ENCODE data around the gene NODAL.

DNA sequence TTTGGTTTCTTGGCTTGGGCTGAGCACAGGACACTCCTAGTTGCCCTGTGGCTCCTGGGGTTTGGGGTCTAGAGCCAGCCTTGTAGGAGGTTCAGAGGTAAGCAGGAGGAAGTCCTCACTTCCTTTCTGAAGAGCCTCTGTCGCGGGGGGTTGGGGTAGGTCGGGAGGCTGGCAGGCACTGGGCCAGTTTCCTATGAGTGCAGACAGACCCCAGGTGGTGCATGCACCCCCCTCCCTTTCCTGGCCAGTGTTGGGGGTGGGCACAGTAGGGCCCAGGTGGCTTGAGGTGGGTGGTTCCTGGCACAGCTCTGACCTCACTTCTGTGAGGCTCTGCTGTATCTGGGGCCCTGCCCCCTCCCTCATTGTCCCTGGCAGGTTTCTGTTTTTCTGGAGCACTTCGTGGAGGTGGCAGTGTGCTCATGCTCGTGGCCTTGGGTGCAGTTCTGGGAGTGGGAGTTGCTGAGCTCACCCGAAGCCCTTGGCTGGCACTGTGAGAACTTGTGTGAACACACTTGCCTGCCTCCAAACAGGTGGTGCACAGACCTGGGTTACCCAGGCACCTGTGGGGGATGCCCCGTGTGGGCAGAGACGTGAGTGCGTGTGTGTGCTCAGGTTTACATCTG is 38.9 kb upstream of the NODAL start:
- TF ChIP-seq, protein P1, sequence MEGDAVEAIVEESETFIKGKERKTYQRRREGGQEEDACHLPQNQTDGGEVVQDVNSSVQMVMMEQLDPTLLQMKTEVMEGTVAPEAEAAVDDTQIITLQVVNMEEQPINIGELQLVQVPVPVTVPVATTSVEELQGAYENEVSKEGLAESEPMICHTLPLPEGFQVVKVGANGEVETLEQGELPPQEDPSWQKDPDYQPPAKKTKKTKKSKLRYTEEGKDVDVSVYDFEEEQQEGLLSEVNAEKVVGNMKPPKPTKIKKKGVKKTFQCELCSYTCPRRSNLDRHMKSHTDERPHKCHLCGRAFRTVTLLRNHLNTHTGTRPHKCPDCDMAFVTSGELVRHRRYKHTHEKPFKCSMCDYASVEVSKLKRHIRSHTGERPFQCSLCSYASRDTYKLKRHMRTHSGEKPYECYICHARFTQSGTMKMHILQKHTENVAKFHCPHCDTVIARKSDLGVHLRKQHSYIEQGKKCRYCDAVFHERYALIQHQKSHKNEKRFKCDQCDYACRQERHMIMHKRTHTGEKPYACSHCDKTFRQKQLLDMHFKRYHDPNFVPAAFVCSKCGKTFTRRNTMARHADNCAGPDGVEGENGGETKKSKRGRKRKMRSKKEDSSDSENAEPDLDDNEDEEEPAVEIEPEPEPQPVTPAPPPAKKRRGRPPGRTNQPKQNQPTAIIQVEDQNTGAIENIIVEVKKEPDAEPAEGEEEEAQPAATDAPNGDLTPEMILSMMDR (conservative IDR thresholded peaks at IDR 0.05; ENCODE audit: low read depth, low read length): no peak
- TF ChIP-seq EZH2 (IDR thresholded peaks at IDR 0.05; ENCODE audit: low read length, unreplicated experiment): no peak
